BJ (cell line): ENCODE measurements around the gene NF2. TPM values are rescaled to one million over a fixed set of nuclear protein-coding genes. Genes with fewer than 3 reads are reported as not detected.

Source experiments
- CTCF ChIA-PET: fragments of 350-600 bp; formaldehyde crosslinking; extraction: SDS; loops from one replicate; lab custom pipeline; 2021; ENCODE audit warnings: antibody characterized with exemption, inconsistent platforms; lab: Yijun Ruan, JAX
- POLR2A ChIA-PET: fragments of 300-600 bp; sonication (Branson Sonifier 250); formaldehyde crosslinking; extraction: SDS; loops from one replicate; lab custom pipeline; 2021; ENCODE audit warnings: antibody characterized with exemption; lab: Charles Lee
- DNase-seq: peaks from one replicate; pipeline ENCODE4 v3.0.0-alpha.2; 2011; ENCODE audit warnings: low read depth
- H3K27me3 ChIP-seq: 2 replicates; pipeline ENCODE4 v1.6.0; 2011; ENCODE audit warnings: low read length; ENCODE audit not compliant: control insufficient read depth, insufficient read depth
- H3K36me3 ChIP-seq: 2 replicates; pipeline ENCODE4 v1.5.1; 2011; ENCODE audit warnings: low read length; ENCODE audit not compliant: control insufficient read depth, insufficient read depth
- H3K4me3 ChIP-seq: 2 replicates; pipeline ENCODE4 v1.5.1; 2011; ENCODE audit warnings: low read depth, mild to moderate bottlenecking, control low read depth, low read length
- polyA plus RNA-seq: library from polyadenylated mRNA; depleted of rRNA; stranded (reverse); fragments of >200 nt; gene quantifications from 2 replicates; pipeline ENCODE4 v1.2.3, GENCODE V29; 2011
- TF ChIP-seq, protein P1 (sequence below): IDR thresholded peaks from 2 replicates; pipeline ENCODE4 v1.5.1; 2011; ENCODE audit warnings: low read depth, mild to moderate bottlenecking, control low read depth, inconsistent platforms, low read length, moderate library complexity; ENCODE audit not compliant: insufficient read depth

Gene NF2
- polyA plus RNA-seq, 1 experiment: 36.0 TPM

DNA sequence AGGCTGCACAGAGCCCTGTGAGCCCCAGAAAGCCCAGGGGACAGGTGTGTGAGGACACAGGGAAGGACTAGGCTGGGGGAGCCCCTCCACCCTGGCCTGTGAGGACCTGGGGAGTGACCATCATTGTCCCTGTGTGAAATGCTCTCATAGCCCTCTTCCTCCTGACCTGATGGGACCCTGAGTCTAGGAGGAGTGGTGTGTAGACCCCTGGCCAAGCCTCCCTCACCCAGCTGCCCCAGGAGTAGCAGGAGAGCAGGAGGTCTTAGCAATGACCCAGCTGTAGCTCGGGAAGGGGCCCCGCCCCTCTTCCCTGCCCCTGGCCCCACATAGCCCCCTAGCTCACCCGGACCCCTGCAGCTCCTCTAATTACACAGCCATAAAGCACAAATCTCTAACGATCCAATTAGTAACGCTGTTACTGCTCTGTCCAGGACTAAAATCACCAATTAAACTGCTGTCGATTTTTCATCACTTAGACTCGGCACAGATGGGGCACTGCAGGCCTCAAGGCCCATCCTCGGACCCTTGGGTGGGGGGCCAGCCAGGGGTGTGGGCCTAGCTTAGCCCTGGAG, 109.8 kb downstream of the NF2 start:
- Histone ChIP-seq H3K36me3 (no peaks in the 10 kb centered on the region), H3K4me3 (no peak overlapping the region), H3K27me3 (peaks cover 12% of the 10 kb centered on the region)
- ChIA-PET CTCF (no interaction called here), POLR2A (no interaction called here)
- TF ChIP-seq, protein P1, sequence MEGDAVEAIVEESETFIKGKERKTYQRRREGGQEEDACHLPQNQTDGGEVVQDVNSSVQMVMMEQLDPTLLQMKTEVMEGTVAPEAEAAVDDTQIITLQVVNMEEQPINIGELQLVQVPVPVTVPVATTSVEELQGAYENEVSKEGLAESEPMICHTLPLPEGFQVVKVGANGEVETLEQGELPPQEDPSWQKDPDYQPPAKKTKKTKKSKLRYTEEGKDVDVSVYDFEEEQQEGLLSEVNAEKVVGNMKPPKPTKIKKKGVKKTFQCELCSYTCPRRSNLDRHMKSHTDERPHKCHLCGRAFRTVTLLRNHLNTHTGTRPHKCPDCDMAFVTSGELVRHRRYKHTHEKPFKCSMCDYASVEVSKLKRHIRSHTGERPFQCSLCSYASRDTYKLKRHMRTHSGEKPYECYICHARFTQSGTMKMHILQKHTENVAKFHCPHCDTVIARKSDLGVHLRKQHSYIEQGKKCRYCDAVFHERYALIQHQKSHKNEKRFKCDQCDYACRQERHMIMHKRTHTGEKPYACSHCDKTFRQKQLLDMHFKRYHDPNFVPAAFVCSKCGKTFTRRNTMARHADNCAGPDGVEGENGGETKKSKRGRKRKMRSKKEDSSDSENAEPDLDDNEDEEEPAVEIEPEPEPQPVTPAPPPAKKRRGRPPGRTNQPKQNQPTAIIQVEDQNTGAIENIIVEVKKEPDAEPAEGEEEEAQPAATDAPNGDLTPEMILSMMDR: no peak
- no peak for DNase-seq

DNA sequence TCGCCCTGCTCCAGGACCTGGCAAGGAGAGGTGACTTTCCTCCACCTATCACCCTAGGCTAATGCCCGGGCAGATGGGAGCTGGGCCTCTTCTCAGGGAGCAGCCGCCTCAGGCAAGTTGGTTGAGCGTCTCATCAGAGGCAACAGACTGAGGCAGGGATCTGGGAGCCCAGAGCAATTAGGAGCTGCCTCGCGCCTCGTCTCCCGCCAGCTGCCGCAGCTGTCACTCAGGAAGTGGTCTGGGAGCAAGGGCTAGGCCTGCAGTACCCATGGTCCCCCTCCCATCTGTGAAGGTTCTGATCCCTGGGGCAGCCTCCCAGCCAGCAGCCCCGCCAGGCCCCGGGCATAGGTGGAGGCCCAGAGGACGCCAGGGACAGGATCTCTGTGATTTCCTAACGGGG, 111.8 kb downstream of the NF2 start:
- Histone ChIP-seq H3K4me3 (no peak overlapping the region), H3K36me3 (no peaks in the 10 kb centered on the region), H3K27me3 (peaks cover 26% of the 10 kb centered on the region)
- TF ChIP-seq, protein P1: no peak
- ChIA-PET POLR2A (no interaction called here), CTCF (interaction anchor here (0.5 to 1.1 kb wide), 2 partner anchors 9 to 443 kb away, joined by 3 to 4 read pairs; no protein-coding TSS in a partner anchor)
- DNase-seq: no peak

DNA sequence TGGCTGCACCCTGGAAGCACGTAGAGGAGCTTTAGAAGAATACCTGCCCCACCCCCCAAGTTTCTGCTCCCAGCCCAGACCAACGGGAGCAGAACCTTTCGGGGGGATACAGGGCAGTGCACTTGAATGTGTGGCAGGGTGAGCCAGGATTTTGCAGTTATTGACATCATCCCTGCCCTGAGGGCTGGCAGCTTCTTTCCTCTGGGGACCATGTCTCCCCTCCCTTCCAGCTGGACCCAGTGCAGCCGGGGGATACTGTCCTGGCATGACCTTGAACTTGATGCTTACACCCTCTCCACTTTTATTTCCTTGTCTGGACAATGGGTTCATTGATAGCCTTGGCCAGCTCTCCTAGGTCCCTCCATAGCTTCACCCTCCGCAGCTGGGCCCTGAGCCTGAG, 112.3 kb downstream of the NF2 start:
- peaks cover 24% of the 10 kb centered on the region for H3K27me3 ChIP-seq
- no peak overlapping the region for H3K4me3 ChIP-seq
- TF ChIP-seq, protein P1: no peak
- no peaks in the 10 kb centered on the region for H3K36me3 ChIP-seq
- no peak for DNase-seq
- ChIA-PET POLR2A (no interaction called here), CTCF (interaction anchor here (0.5 to 1.1 kb wide), 2 partner anchors 9 to 442 kb away, joined by 3 to 4 read pairs; no protein-coding TSS in a partner anchor)

DNA sequence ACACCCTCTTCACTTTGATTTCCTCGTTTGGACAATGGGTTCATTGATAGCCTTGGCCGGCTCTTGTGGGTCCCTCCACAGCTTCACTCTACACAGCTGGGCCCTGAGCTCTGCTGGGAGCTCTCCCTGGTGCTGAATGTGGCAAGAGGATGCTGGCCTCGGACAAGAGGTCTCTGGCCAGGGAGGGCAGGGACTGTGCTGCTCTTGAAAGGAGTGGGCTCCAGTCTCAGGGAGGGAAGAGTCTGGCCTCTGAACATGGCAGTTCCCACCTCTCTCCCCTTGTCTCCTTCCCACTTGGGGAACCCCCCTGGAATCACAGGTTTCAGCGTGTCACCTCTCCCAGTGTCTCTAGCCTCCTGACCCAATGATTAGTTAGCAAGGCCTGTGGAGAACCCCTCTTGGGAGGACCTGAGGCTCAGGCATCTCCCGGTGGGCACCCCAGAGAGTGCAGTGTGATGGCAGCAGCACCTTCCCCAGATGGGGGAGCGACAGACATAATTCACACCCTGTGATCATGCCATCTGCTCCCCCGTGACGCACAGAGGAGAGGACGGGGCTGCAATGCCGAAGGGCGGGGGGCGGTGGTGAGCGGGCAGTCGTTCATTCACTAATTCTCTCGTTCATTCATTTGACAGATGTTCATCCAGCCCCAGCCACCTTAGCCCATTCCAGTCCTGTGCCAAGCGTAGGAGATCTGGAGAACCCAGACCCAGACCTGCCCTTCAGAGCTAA, 113.5 kb downstream of the NF2 start:
- no peaks in the 10 kb centered on the region for H3K36me3 ChIP-seq
- H3K4me3 ChIP-seq: no peak overlapping the region
- H3K27me3 ChIP-seq: peaks cover 32% of the 10 kb centered on the region
- CTCF ChIA-PET: interaction anchor here (1.8 kb wide), 1 partner anchor 9 kb away, joined by 5 read pairs; no protein-coding TSS in a partner anchor
- DNase-seq: no peak
- POLR2A ChIA-PET: no interaction called here
- TF ChIP-seq, protein P1: no peak

DNA sequence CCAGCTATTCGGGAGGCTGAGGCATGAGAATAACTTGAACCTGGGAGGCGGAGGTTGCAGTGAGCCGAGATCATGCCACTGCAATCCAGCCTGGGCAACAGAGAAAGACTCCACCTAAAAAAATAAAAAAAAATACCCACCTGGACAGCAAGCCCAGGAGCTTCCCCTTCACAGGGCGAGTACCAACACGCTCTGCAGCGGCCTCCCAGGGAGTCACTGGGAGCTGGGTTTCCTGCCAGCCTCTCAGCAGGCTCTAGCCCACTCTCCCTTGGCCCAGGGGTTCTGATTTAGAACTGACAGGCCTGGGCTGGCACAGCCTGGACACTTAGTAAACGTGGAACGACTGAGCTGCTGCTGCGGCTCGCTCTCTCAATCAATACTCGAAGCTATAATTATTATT, 114.4 kb downstream of the NF2 start:
- TF ChIP-seq, protein P1: no peak
- no peaks in the 10 kb centered on the region for H3K36me3 ChIP-seq
- CTCF ChIA-PET: interaction anchor here (1.0 to 1.8 kb wide), 2 partner anchors 9 kb away, joined by 4 to 5 read pairs; no protein-coding TSS in a partner anchor
- DNase-seq: no peak
- POLR2A ChIA-PET: no interaction called here
- no peak overlapping the region for H3K4me3 ChIP-seq
- peaks cover 31% of the 10 kb centered on the region for H3K27me3 ChIP-seq
